HepG2 (cell line): ENCODE data around the gene CLEC19A. TPM values are rescaled to one million over a fixed set of nuclear protein-coding genes. Genes with fewer than 3 reads are reported as not detected.

Experiments
- ATAC-seq: fragments of 200-7000 bp; cut with Tn5 transposase; 3 replicates; pipeline ENCODE4 v1.9.1; 2020; ENCODE audit warnings: mild to moderate bottlenecking, moderate library complexity
- BruUV-seq: library from RNA; stranded (reverse); fragments of 400-500 nt; replicated peaks from 2 replicates; lab custom pipeline; 2021; lab: Mats Ljungman, UMichigan
- CTCF ChIA-PET: fragments of 300-600 bp; formaldehyde crosslinking; extraction: SDS; loops from one replicate; lab custom pipeline; 2021; ENCODE audit warnings: low total read pairs, inconsistent platforms, low intra/inter-chr PET ratio; lab: Yijun Ruan, JAX
- POLR2A ChIA-PET: fragments of 350-600 bp; sonication (Branson Sonifier 250); formaldehyde crosslinking; loops from one replicate; lab custom pipeline; 2020; ENCODE audit warnings: antibody characterized with exemption, inconsistent platforms; lab: Yijun Ruan, JAX
- DNase-seq: peaks from one replicate; pipeline ENCODE4 v3.0.0-alpha.2; 2015; ENCODE audit warnings: low spot score
- FAIRE-seq: peaks from 3 replicates; lab custom pipeline; 2011; peaks lifted over from hg19 to GRCh38; lab: Jason Lieb, UNC
- H2AFZ ChIP-seq: one replicate; pipeline ENCODE4 v1.6.1; 2011; ENCODE audit warnings: low read length, inconsistent platforms
- H3K27ac ChIP-seq: fragments of 300-600 bp; 3 replicates; pipeline ENCODE4 v1.8.0; 2011; ENCODE audit warnings: mixed run types, mild to moderate bottlenecking, mixed read lengths, low read length, inconsistent platforms; ENCODE audit not compliant: insufficient read depth; ENCODE audit errors: extremely low read length
- H3K27me3 ChIP-seq, 2 experiments: fragments of 200-600 bp in 1 of 2; 2 replicates in 1 of 2; 3 replicates in 1 of 2; pipeline versions ENCODE4 v1.6.0 to v1.8.0; 2011; ENCODE audit warnings: low read length in 2 of 2, mild to moderate bottlenecking in 2 of 2, moderate library complexity in 2 of 2, inconsistent platforms in 1 of 2; ENCODE audit not compliant: insufficient read depth in 2 of 2, control insufficient read depth in 1 of 2
- H3K36me3 ChIP-seq, 2 experiments: fragments of 200-600 bp in 1 of 2; replicated peaks in 1 of 2; 2 replicates in 1 of 2; 3 replicates in 1 of 2; pipeline versions ENCODE4 v1.5.1 to v1.8.0; 2011; ENCODE audit warnings: low read length in 2 of 2, inconsistent platforms in 1 of 2; ENCODE audit not compliant: insufficient read depth in 2 of 2, control insufficient read depth in 1 of 2
- H3K4me1 ChIP-seq: 2 replicates; pipeline ENCODE4 v1.5.1; 2012; ENCODE audit warnings: low read length, inconsistent platforms; ENCODE audit not compliant: insufficient read depth
- H3K4me2 ChIP-seq: 2 replicates; pipeline ENCODE4 v1.6.0; 2011; ENCODE audit warnings: low read depth, low read length, inconsistent platforms
- H3K4me3 ChIP-seq, 3 experiments: fragments of 200-600 bp in 1 of 3; sonication (generic), shearing (Covaris generic) in 1 of 3; replicated peaks in 1 of 3; 2 replicates each; pipeline ENCODE4 v1.5.1; 2011 to 2016; ENCODE audit warnings: low read length in 3 of 3, inconsistent platforms in 2 of 3, low read depth in 2 of 3, mild to moderate bottlenecking in 2 of 3, control low read depth in 1 of 3, mixed read lengths in 1 of 3; ENCODE audit not compliant: insufficient read depth in 1 of 3
- H3K79me2 ChIP-seq: one replicate; pipeline ENCODE4 v1.6.1; 2011; ENCODE audit warnings: low read length, inconsistent platforms; ENCODE audit not compliant: insufficient read depth
- H3K9ac ChIP-seq: 2 replicates; pipeline ENCODE4 v1.6.0; 2011; ENCODE audit warnings: mild to moderate bottlenecking, low read depth, low read length, inconsistent platforms; ENCODE audit not compliant: insufficient read depth
- H3K9me3 ChIP-seq: 2 replicates; pipeline ENCODE4 v1.5.1; 2012; ENCODE audit warnings: mild to moderate bottlenecking, low read length
- H4K20me1 ChIP-seq: 2 replicates; pipeline ENCODE4 v1.6.0; 2011; ENCODE audit warnings: inconsistent platforms, mild to moderate bottlenecking, low read length, moderate library complexity; ENCODE audit not compliant: insufficient read depth
- CREB1 ChIP-seq, 2 experiments: fragments of 450-650 bp in 1 of 2; IDR thresholded peaks; 2 replicates each; pipeline ENCODE4 v1.6.1; 2016 to 2017; ENCODE audit warnings: control low read depth in 1 of 2, mild to moderate bottlenecking in 1 of 2, missing compliant biosample characterization in 1 of 2, missing genetic modification characterization in 1 of 2
- FOSL2 ChIP-seq: sonication (generic); formaldehyde crosslinking; IDR thresholded peaks from 2 replicates; pipeline ENCODE4 v1.4.0; 2020; ENCODE audit warnings: missing genetic modification reagents
- IRX3 ChIP-seq: sonication (generic); formaldehyde crosslinking; IDR thresholded peaks from 2 replicates; pipeline ENCODE4 v1.8.1; 2023; ENCODE audit warnings: mild to moderate bottlenecking, low read depth, missing genetic modification reagents, borderline replicate concordance
- NONO ChIP-seq, 2 experiments: fragments of 450-650 bp in 1 of 2; sonication (generic) in 1 of 2; formaldehyde crosslinking in 1 of 2; IDR thresholded peaks in 1 of 2; conservative IDR thresholded peaks in 1 of 2; 2 replicates each; pipeline versions ENCODE4 v1.6.1 to v1.8.0; 2017 to 2022; ENCODE audit warnings: mild to moderate bottlenecking in 1 of 2, missing genetic modification reagents in 1 of 2, moderate library complexity in 1 of 2
- NRL ChIP-seq: sonication (generic); formaldehyde crosslinking; IDR thresholded peaks from 2 replicates; pipeline ENCODE4 v1.5.0; 2020; ENCODE audit warnings: missing genetic modification reagents, mild to moderate bottlenecking, moderate library complexity, borderline replicate concordance
- ZFP36L2 ChIP-seq: sonication (generic); formaldehyde crosslinking; IDR thresholded peaks from 2 replicates; pipeline ENCODE4 v1.4.0; 2020; ENCODE audit warnings: missing genetic modification reagents
- WGBS: methylation state at CpG from one replicate; pipeline ENCODE4 v1.1.6; 2017; ENCODE audit warnings: low lambda C conversion rate; 5-methylcytosine and 5-hydroxymethylcytosine counted together
- in situ Hi-C: cut with HindIII; loops from 2 replicates; pipeline ENCODE4 v1.10.0; 2017; ENCODE audit warnings: low pct_unique_long_range_greater_than_20kb; ENCODE audit not compliant: extremely low pct_ligation_motif_present
- intact Hi-C: fragments of 100-400 bp; cut with micrococcal nuclease; formaldehyde crosslinking; loops from one replicate; pipeline ENCODE4 v1.10.0; 2022; ENCODE audit not compliant: unreplicated experiment
- polyA plus RNA-seq, 8 experiments: library from polyadenylated mRNA; depleted of rRNA in 3 of 8; stranded (reverse) in 7 of 8; unstranded in 1 of 8; fragments of >200 nt; fragmentation: Illumina TruSeq in 4 of 8; extraction: Trizol in 4 of 8; gene quantifications; 2 replicates each; pipeline versions ENCODE4 v1.2.1 to v1.2.3, GENCODE V29; 2011 to 2016; ENCODE audit warnings: low read depth in 4 of 8, missing spikeins in 1 of 8, mixed read lengths in 1 of 8; ENCODE audit not compliant: insufficient read depth in 1 of 8
- total RNA-seq, 5 experiments: library from RNA; depleted of rRNA; stranded (reverse); fragments of >200 nt; fragmentation: Illumina TruSeq; extraction: Trizol; gene quantifications; 2 replicates each; pipeline ENCODE4 v1.2.3, GENCODE V29; 2016; ENCODE audit warnings: low read depth in 1 of 5
- TF ChIP-seq, protein P1 (sequence below), 2 experiments: sonication (generic) in 1 of 2; formaldehyde crosslinking in 1 of 2; IDR thresholded peaks; 2 replicates each; pipeline versions ENCODE4 v1.6.1 to v1.9.0; 2014 to 2022; ENCODE audit warnings: antibody characterized with exemption in 1 of 2, borderline replicate concordance in 1 of 2, inconsistent platforms in 1 of 2, low read depth in 1 of 2, missing genetic modification reagents in 1 of 2

Gene CLEC19A
- total and polyA plus RNA-seq, 2 of the 13 experiments (the other 11 are each of a cell fraction or from before 2014, with no cell fraction given) = not detected

GRCh38 chr16:19329932-19330331, 44.4 kb downstream of the CLEC19A start:
- FAIRE-seq = no peak
- no peaks in the 10 kb centered on the region for H4K20me1 ChIP-seq
- H3K4me2 ChIP-seq = no peak overlapping the region
- H3K27me3 ChIP-seq = no peaks in the 10 kb centered on the region
- in situ Hi-C loops = no loop called here
- POLR2A ChIA-PET = no interaction called here
- BruUV-seq = no TSS peak
- no peak overlapping the region for H3K4me3 ChIP-seq
- H3K9ac ChIP-seq = no peak overlapping the region
- 0 out of 2 replicates have a peak, but pooled peaks cover 5% of the 10 kb centered on the region for H3K4me1 ChIP-seq
- no peaks in the 10 kb centered on the region for H3K36me3 ChIP-seq
- no peak for ATAC-seq
- WGBS = 29% methylated on average over 1 of the region's 1 CpG
- no peak overlapping the region for H3K27ac ChIP-seq
- no peaks in the 10 kb centered on the region for H3K79me2 ChIP-seq
- no peak overlapping the region for H2AFZ ChIP-seq
- no peak for TF ChIP-seq NONO (IDR thresholded peaks at IDR 0.05)
- TF ChIP-seq NONO (CRISPR knock-in tag; conservative IDR thresholded peaks at IDR 0.05) = no peak
- TF ChIP-seq CREB1 (IDR thresholded peaks at IDR 0.05) = peak; percentile 60
- no peak for TF ChIP-seq CREB1 (CRISPR knock-in tag; IDR thresholded peaks at IDR 0.05)
- no peaks in the 10 kb centered on the region for H3K9me3 ChIP-seq
- intact Hi-C loops = no loop called here
- no peak for DNase-seq
- CTCF ChIA-PET = no interaction called here

DNA sequence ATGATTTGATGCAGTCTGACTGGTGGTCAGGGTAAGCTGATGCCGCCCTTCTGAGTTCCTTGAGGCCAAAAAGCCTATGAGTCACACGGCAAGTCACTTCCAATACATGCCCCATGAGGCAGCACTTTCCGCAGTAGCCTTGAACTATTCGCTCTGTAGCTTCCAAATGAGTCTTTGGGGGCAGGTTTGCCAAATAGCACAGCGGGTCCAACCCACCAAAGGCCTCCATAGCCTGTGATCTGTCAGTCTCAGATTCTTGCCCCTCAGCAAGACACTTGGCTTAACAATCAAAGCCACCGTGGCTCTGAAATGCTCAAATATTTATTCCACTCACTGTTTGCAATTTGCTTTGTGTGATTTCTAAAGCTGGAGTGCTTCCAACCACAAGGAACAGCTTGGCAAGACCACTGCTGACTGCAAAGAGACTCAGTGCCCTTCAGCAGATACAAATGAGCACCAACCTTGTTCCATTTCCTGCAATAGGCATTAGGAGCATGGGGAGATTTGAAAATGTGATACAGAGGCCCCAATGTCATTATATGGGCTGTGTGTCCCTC, 45.4 kb downstream of the CLEC19A start:
- POLR2A ChIA-PET = no interaction called here
- H4K20me1 ChIP-seq = no peaks in the 10 kb centered on the region
- WGBS = 14% methylated on average over 6 of the region's 6 CpGs
- H3K4me3 ChIP-seq = no peak overlapping the region
- no peak overlapping the region for H3K9ac ChIP-seq
- no peak overlapping the region for H3K4me2 ChIP-seq
- intact Hi-C loops (no loop called here), in situ Hi-C loops (no loop called here)
- CTCF ChIA-PET = no interaction called here
- H3K4me1 ChIP-seq = 0 out of 2 replicates have a peak, but pooled peaks cover 5% of the 10 kb centered on the region
- peak; percentile 20 for DNase-seq
- no TSS peak for BruUV-seq
- no peak for FAIRE-seq
- no peak for TF ChIP-seq NRL (CRISPR knock-in tag)
- TF ChIP-seq ZFP36L2 = no peak
- TF ChIP-seq FOSL2 (CRISPR knock-in tag) = peak; percentile 51; the same call in 1 of the 2 replicates
- TF ChIP-seq, protein P1, sequence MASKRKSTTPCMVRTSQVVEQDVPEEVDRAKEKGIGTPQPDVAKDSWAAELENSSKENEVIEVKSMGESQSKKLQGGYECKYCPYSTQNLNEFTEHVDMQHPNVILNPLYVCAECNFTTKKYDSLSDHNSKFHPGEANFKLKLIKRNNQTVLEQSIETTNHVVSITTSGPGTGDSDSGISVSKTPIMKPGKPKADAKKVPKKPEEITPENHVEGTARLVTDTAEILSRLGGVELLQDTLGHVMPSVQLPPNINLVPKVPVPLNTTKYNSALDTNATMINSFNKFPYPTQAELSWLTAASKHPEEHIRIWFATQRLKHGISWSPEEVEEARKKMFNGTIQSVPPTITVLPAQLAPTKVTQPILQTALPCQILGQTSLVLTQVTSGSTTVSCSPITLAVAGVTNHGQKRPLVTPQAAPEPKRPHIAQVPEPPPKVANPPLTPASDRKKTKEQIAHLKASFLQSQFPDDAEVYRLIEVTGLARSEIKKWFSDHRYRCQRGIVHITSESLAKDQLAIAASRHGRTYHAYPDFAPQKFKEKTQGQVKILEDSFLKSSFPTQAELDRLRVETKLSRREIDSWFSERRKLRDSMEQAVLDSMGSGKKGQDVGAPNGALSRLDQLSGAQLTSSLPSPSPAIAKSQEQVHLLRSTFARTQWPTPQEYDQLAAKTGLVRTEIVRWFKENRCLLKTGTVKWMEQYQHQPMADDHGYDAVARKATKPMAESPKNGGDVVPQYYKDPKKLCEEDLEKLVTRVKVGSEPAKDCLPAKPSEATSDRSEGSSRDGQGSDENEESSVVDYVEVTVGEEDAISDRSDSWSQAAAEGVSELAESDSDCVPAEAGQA (IDR thresholded peaks at IDR 0.05; ENCODE audit: low read depth) = no peak
- TF ChIP-seq, protein P1 (CRISPR knock-in tag; IDR thresholded peaks at IDR 0.05; ENCODE audit: borderline replicate concordance) = no peak
- no peak for TF ChIP-seq IRX3
- no peak overlapping the region for H3K27ac ChIP-seq
- peak; percentile 41; the same call in 2 of the 3 replicates for ATAC-seq
- H3K27me3 ChIP-seq = no peaks in the 10 kb centered on the region
- no peaks in the 10 kb centered on the region for H3K36me3 ChIP-seq
- H3K9me3 ChIP-seq = no peaks in the 10 kb centered on the region
- H3K79me2 ChIP-seq = no peaks in the 10 kb centered on the region
- H2AFZ ChIP-seq = no peak overlapping the region
